Frontal cortex (tissue), 4 donors: Measurements from ENCODE around the gene TMED7. TPM values are rescaled to one million over a fixed set of nuclear protein-coding genes. Genes with fewer than 3 reads are reported as not detected.

Source experiments
- DNase-seq, 2 donors: peaks; one replicate each; pipeline ENCODE4 v3.0.0; 2012; ENCODE audit warnings: low spot score in 2 of 2
- FAIRE-seq: peaks from 2 replicates; lab custom pipeline; 2012; peaks lifted over from hg19 to GRCh38; lab: Jason Lieb, UNC
- total RNA-seq: library from RNA; depleted of rRNA; stranded (reverse); fragments of >200 nt; gene quantifications from one replicate; pipeline ENCODE4 v1.2.3, GENCODE V29; 2014
- donor health status: control.
- donor health status: control.
- donor health status: control.

The TMED7 gene
- total RNA-seq, 1 donor from 2014 or later: 109 TPM

DNA sequence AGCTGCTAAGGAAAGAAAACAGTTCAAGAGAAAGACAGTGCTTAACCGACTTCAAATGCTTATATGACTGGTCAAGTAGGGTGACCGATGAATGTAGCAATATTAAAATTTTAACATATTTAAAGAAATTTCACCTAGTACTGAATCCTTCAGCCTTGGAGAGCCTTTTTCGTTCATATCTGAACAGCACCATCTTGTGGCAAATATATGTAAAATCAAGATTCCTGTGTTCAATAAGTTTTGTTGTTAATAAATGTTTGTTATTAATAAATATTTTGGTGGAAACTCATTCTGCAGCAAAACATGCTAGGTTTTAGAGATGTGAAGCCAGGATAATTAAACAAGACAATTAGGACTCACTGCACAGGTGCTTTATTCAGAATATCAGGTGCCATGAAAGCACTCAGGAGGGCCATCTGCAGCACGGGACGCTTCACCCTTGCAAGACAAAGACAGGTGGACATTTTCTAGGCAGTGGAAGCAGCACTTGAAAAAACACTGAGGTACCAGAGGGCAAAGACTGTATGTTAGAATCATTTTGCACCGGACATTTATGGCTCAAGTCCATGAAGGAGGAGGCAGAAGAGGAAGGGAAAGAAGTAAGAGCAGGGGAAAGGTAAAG is 39.2 kb downstream of the TMED7 start:
- FAIRE-seq: peak; percentile 76
- no peak for DNase-seq

DNA sequence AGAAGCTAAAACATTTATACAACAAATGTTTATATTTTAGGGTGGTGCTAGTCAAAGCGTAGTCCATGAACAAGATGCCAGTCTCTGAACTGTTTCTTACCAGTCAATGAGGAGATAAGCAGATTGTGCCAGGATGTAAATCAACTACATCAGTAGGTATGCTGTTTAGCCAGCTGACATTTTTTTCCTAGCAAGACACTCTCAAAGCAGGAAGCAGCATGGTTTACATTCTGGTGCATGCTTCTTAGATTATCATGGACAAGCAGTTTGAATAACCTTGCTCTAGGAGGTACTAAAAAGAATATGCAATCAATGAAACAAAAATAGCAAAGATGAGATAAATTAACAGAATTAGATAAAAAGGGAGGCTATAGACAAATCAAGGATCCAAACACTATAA is 40.6 kb downstream of the TMED7 start:
- no peak for FAIRE-seq

DNA sequence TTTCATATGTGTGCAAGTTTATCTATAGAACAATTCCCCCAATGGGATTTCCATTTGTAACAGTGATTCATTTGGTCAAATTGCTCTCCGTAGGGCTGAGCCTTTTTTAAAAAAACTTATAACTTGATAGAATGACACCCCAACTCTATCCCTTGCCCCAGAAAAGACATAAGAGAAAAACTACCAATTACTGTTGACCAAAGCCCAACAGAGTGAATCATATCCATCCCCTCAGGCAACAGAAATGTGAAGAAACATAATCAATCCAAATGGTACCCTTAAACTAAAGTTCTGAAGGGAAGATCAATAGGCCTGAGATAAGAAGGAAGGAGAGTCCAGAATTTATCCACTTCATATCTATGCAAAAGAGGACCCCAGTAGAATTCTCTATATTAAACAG is 41.3 kb downstream of the TMED7 start:
- no peak for DNase-seq
- FAIRE-seq: no peak

More for the DNA sequence above, 40.6 kb downstream of the TMED7 start:
- no peak for DNase-seq

DNA sequence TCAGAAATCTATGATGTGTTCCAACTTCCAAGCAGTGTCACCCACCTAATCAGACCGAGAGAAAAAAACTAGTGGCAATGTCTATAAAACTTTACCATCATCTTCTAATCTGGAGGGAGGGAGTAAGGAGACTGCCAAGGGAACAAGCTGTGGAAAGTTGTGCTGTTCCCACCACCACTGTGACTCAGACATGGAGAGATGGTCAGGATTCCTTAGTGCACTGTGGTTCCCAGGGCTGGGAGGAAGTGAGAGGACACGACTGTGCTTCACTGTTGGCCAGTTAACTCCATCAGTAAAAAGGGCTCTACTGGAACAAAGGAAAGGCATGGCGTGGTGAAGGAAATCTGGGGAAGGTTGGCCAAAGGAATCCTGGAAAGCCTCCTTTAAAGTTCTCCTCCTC is 42.4 kb downstream of the TMED7 start:
- DNase-seq (no peak), FAIRE-seq (no peak)

DNA sequence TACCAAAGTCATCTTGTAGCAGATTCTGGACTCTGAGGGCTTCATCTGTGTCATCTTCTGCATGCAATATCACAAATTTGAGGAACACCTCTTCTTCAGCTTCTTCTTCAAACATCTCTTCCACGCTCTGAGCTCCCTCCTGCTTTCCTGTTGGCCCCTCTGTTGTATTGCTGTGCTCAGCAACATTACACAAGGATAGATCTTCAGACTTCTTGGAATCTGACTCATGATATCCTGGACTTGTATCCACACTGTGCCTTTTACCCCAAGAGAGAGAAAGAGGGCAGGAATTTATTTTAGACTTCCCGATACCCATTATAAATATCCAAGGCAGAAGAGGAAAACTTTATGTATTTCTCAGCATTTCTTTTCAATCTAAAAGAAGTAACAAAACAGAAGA is 44.9 kb downstream of the TMED7 start:
- DNase-seq (no peak), FAIRE-seq (no peak)

DNA sequence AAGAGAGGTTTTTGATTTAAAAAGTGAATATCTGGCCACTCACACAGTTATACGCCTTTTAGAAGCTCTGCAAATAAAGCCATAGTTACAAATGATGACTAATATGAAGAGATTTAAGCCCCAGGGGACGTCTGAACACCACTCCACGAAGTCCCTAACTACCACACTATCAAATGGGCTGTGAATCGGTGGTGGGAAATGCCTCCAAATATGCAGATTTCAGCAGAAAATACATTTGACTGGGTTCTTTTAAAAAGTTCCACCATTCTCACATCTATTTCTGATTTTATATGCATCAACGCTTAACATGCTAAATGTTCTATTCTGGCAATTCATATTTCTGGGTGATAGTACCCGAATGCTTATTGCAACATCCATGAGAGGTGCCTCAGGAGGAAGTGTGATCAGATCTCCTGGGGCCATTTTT is 46.1 kb downstream of the TMED7 start:
- DNase-seq: no peak
- FAIRE-seq: no peak

DNA sequence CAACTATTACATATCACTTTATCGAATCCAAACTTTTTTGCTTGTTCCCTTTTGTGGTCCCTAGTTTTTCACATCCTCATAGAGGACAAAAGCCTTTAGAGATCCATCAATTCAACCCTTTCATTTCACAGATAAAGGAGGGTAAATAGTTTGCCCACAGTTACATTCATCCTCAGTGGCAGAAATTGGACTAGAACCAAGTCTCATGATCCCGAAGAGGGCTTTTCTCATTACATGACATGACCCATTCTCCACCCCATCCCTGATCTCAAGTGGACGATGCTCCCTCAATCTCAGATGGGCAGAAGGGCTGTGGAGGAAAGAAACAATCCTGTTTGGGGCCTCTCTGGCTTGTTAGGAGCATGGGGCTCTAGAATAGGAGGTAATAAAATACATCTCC is 46.6 kb downstream of the TMED7 start:
- DNase-seq (no peak), FAIRE-seq (no peak)

DNA sequence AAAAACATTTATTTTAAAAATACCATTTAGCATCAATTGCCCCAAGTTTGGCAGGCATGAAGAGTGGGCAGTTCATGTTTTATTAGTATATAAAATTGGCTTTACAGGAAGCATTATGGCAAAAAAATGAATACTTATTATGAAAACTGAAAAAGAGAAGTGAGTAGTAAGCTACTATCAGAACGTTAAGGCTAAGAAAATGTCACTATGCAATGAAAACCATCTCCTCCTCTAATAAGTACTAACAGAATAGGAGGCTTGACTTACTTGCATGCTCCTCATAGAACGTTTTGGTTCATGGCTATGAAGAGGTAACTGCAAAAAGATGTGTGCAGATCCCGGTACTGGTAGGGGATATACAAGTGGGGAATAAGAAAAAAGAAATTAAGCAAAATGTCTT is 47.2 kb downstream of the TMED7 start:
- DNase-seq: no peak
- no peak for FAIRE-seq

DNA sequence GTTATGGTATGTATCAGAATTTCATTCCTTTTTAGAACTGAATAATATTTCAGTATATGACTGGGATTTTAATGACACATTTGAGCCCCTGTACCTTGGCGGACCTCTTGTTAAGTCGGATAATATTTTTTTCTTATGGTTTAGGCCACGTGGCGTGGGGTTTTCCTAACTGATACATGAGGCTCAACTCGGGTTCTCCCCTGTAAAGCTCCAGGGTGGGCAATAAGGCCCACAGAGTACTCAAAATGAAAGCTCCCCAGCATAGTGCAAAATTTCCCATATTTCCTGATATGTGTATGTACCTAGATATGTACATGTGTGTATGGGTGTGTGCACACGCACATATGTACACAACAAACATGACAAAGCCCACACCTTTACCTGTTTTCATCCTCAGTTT is 48.1 kb downstream of the TMED7 start:
- DNase-seq (no peak), FAIRE-seq (no peak)

DNA sequence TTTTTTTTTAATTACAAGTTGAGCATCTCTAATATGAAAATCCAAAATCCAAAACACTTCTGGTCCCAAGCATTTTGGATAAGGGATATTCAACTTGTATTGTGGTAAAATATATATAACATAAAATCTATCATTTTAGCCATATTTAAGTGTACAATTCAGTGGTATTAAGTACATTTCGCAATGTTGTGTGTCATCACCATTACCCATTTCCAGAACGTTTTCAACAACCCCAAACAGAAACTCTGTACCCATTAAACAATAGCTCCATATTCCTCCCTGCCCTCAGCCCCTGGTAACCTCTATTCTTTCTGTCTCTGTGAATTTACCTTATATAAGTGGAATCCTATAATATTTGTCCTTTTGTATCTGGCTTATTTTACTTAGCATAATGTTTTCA is 48.5 kb downstream of the TMED7 start:
- no peak for FAIRE-seq

DNA sequence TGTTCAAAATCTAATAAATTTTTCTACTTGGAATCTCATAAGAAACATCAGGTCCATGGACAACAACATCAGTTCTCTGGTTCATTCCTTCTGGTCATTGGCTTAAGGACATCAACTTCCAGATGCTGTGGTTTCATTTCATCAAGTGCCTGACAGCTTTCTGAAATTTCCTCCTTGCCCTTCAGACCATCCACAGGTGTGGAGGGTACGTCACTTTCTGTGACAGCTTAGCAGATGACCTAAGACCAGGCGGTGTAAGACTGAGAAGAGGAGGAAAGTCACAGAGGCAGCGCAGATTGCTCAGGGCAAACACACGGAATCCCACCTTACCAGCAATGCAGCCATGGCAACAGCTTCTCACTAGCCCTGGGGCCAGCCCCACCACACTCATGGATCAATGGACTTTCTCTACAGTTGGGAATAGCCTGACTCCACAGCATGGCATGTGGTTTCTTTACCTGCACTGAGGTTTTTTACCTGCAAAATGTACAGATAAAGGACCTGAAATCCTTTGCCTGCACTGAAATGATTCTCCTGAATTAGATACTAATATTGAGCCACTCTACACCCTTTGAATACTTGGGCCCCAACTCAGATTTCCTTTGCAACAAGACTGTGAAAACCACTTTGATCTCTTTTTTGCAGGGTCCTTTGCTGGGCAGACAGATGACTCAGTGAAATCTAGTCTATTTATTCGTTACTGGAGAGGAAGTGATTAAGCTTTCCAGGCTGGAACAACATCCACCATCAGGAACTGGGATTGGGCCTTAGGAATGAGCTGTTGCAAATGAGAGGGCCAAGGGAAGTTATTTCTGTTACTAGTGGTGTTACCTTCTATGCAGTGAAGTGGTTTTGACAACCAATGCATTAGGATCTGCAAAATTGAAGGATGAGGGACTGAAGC is 50.4 kb downstream of the TMED7 start:
- DNase-seq (no peak), FAIRE-seq (no peak)

More for the DNA sequence above, 48.5 kb downstream of the TMED7 start:
- no peak for DNase-seq

DNA sequence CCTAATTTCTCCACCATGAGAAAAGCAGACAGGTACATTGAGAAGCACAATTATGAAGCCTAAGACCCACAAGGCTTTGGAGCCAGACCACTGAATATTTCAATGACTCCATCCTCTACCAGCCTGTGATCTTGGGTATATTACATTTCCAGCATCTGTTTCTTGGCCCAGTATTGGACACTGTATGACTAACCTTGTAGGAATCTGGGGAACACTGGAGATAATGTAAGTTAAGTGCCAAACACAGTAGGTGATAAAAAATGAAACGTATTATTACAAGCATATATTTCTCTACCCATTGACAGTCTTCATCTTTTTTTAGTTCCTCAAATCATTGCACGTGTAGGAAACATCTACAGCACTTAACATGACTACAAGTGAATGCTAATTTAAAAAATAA is 52.7 kb downstream of the TMED7 start:
- FAIRE-seq: no peak
- no peak for DNase-seq

DNA sequence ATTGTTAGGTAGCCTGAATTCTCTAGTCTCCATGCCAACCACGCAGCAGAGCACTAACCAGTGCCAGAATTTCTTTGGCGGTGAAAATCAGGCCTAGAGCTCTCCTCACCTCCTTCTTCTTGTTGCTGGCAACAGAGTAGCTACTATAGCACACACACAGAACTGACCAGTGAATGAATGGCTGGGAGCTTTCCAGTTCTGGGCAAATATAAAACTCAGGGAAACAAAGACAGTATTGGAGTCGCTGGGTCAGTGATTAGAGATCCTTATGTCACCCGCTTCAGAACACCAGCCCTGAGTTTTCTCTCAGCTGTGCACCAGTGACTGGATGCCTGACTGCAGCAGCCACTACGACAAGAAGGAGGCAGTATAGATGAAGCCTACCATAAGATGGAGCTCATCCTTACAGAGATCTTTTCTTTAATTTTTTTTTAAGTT is 54.4 kb downstream of the TMED7 start:
- FAIRE-seq: peak; percentile 92
- DNase-seq: peak; percentile 32 to 45

DNA sequence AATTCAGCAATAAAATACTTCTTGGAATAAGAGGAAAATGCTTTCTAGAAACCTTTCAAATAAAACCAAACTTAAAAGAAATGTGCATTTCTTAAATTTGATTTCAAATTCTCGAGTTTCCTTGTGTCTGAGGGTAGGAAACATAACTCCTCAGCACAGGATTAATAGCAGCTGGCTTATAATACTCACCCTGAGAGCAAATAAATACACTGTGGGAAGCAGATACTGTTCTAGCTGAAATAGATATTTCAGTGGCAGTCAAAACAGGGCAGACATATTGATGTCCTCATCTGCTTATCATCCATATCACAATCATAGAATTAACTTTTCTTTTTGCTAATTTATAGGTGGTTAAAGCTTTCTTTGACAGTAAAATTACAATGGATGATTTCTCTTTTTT is 57.2 kb downstream of the TMED7 start:
- FAIRE-seq (no peak), DNase-seq (no peak)

DNA sequence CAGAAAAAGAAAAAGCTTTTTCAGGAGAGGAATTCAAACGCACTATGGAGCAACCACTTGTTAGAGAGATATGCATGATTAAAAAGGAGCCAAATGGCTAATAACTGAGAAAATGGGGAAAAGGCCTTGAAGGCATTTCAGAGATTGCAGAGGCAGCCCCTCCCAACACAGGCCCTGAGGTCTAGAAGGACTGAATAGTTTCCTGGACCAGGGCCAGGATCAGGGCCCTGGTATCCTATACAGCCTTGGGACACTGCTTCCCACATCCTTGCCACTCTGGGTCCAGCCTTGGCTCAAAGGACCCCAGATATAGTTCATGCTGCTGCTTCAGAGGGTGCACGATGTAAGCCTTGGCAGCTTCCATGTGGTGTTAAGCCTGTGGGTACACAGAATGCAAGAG is 60.6 kb downstream of the TMED7 start:
- FAIRE-seq: no peak
- DNase-seq: no peak

Other genes starting within 250 kb of the TMED7 start
- gene FEM1C, start 81.3 kb downstream of the TMED7 start, total RNA-seq: 62.8 TPM
- 1.2 TPM for gene TICAM2, start 23.6 kb downstream of the TMED7 start, total RNA-seq
- 53.8 TPM for gene CDO1, start 190.6 kb upstream of the TMED7 start, total RNA-seq
- gene ATG12, start 215.5 kb upstream of the TMED7 start, total RNA-seq: 69.3 TPM
- 150 TPM for gene AP3S1, start 215.9 kb upstream of the TMED7 start, total RNA-seq